GM21381 (cell line): ENCODE data around the gene ZNF256.
A peak's percentile ranks its signal among the peaks of the same experiment; 100 is the strongest.

ENCODE experiments used
- ATAC-seq: cut with Tn5 transposase; IDR thresholded peaks from one replicate; pipeline ENCODE4 v1.9.1; 2021; ENCODE audit warnings: mild to moderate bottlenecking, moderate library complexity; ENCODE audit not compliant: unreplicated experiment

ZNF256 gene

GRCh38 chr19:57947419-57948134 is at the start of gene ZNF256:
Gene ZNF256 (minus strand): TSS chr19:57947706. CDS start chr19:57947474, 232 bp downstream.
- peak; percentile 86 for ATAC-seq

GRCh38 chr19:57992841-57993240 is 45.3 kb upstream of the ZNF256 start:
- no peak for ATAC-seq

- ATAC-seq = no peak
Measured at GRCh38 chr19:57978586-57979289, 31.2 kb upstream of the ZNF256 start.

GRCh38 chr19:57974434-57974833 is 26.9 kb upstream of the ZNF256 start, which contains the start of gene C19orf18:
Gene C19orf18 (minus strand): TSS chr19:57974534. CDS start chr19:57974432, 102 bp downstream.
- no peak for ATAC-seq

GRCh38 chr19:57964761-57965160 is 17.3 kb upstream of the ZNF256 start:
- ATAC-seq = no peak

- ATAC-seq = no peak
Measured at GRCh38 chr19:57961785-57962184, 14.3 kb upstream of the ZNF256 start.

- no peak for ATAC-seq
Measured at GRCh38 chr19:57954996-57955395, 7.5 kb upstream of the ZNF256 start.

- ATAC-seq = no peak
Measured at GRCh38 chr19:57949702-57950101, 2.2 kb upstream of the ZNF256 start.

- no peak for ATAC-seq
Measured at GRCh38 chr19:57949296-57949695, 1.8 kb upstream of the ZNF256 start.

GRCh38 chr19:57947088-57947418 is 453 bp downstream of the ZNF256 start:
- peak; percentile 17 for ATAC-seq

- ATAC-seq = no peak
Measured at GRCh38 chr19:57946316-57946715, 1.2 kb downstream of the ZNF256 start.

GRCh38 chr19:57941593-57941992 is 5.9 kb downstream of the ZNF256 start:
- no peak for ATAC-seq

GRCh38 chr19:57935731-57936130 is 11.8 kb downstream of the ZNF256 start:
- ATAC-seq = no peak

GRCh38 chr19:57934820-57935665 is 12.5 kb downstream of the ZNF256 start, which contains the start of gene ZNF418:
Gene ZNF418 (minus strand): TSS chr19:57935402. CDS start chr19:57933822, 1,580 bp downstream.
- ATAC-seq = no peak

GRCh38 chr19:57927587-57927986 is 19.9 kb downstream of the ZNF256 start:
- no peak for ATAC-seq

GRCh38 chr19:57916168-57916995 is 31.1 kb downstream of the ZNF256 start, which contains the start of gene ZNF417:
Gene ZNF417 (minus strand): TSS chr19:57916592. CDS start chr19:57916411, 181 bp downstream.
- peak; percentile 97 for ATAC-seq

- ATAC-seq = no peak
Measured at GRCh38 chr19:57914531-57914930, 33.0 kb downstream of the ZNF256 start.

- no peak for ATAC-seq
Measured at GRCh38 chr19:57907394-57907793, 40.1 kb downstream of the ZNF256 start.

- ATAC-seq = no peak
Measured at GRCh38 chr19:57905258-57905657, 42.2 kb downstream of the ZNF256 start.

GRCh38 chr19:57903618-57904184 is 43.8 kb downstream of the ZNF256 start:
- no peak for ATAC-seq
